SIG-M5 treated with dmso at 0.1 percent for 504 hours (cell line): ENCODE data around the gene OR5AU1.
"Not testable (repeated sequence)": the region's sequence is repeated elsewhere in the genome, so short reads cannot be mapped to it uniquely, and the experiment has no call there.

Experiments used
- DNase-seq: peaks from one replicate; lab custom pipeline; 2025; ENCODE audit not compliant: unreplicated experiment; lab: John Stamatoyannopoulos, UW

OR5AU1 gene

GRCh38 chr14:21182166-21182565, 26.3 kb upstream of the OR5AU1 start:
- no peak for DNase-seq

- no peak for DNase-seq
These were observed 15.3 kb upstream of the OR5AU1 start for GRCh38 chr14:21171128-21171527.

GRCh38 chr14:21169573-21169972, 13.7 kb upstream of the OR5AU1 start:
- DNase-seq = no peak

GRCh38 chr14:21168055-21168454, 12.2 kb upstream of the OR5AU1 start:
- no peak for DNase-seq

GRCh38 chr14:21165670-21166069, 9.8 kb upstream of the OR5AU1 start:
- not testable (repeated sequence) for DNase-seq

GRCh38 chr14:21165002-21165605, 9.2 kb upstream of the OR5AU1 start:
- not testable (repeated sequence) for DNase-seq

GRCh38 chr14:21163871-21164291, 8.0 kb upstream of the OR5AU1 start:
- DNase-seq = no peak

- DNase-seq = no peak
These were observed 6.2 kb upstream of the OR5AU1 start for GRCh38 chr14:21162081-21162480.

- DNase-seq = no peak
These were observed 4.3 kb upstream of the OR5AU1 start for GRCh38 chr14:21160061-21160610.

GRCh38 chr14:21158175-21158574, 2.3 kb upstream of the OR5AU1 start:
- not testable (repeated sequence) for DNase-seq

- no peak for DNase-seq
These were observed 6.1 kb downstream of the OR5AU1 start for GRCh38 chr14:21149641-21150367.

- no peak for DNase-seq
These were observed 10.4 kb downstream of the OR5AU1 start for GRCh38 chr14:21145437-21145836.

GRCh38 chr14:21142357-21142756, 13.5 kb downstream of the OR5AU1 start:
- no peak for DNase-seq

GRCh38 chr14:21136024-21136423, 19.8 kb downstream of the OR5AU1 start:
- DNase-seq = peak; percentile 23

- DNase-seq = no peak
These were observed 22.0 kb downstream of the OR5AU1 start for GRCh38 chr14:21133901-21134300.

GRCh38 chr14:21123429-21123828, 32.4 kb downstream of the OR5AU1 start:
- DNase-seq = no peak

GRCh38 chr14:21121122-21121521, 34.7 kb downstream of the OR5AU1 start:
- DNase-seq = no peak

- peak; percentile 12 for DNase-seq
These were observed 35.2 kb downstream of the OR5AU1 start for GRCh38 chr14:21120686-21121085.

GRCh38 chr14:21118933-21119332, 36.9 kb downstream of the OR5AU1 start:
- DNase-seq = no peak

GRCh38 chr14:21113369-21113768, 42.5 kb downstream of the OR5AU1 start:
- no peak for DNase-seq

GRCh38 chr14:21112255-21112654, 43.6 kb downstream of the OR5AU1 start:
- DNase-seq = no peak

GRCh38 chr14:21109377-21110138, 46.3 kb downstream of the OR5AU1 start:
- DNase-seq = no peak
